GM18502 (cell line): ENCODE results near the gene NOP14.
"Not testable (repeated sequence)": the region's sequence is repeated elsewhere in the genome, so short reads cannot be mapped to it uniquely, and the experiment has no call there.

ENCODE experiments used
- ATAC-seq: cut with Tn5 transposase; IDR thresholded peaks from one replicate; pipeline ENCODE4 v1.9.1; 2021; ENCODE audit warnings: mild to moderate bottlenecking; ENCODE audit not compliant: unreplicated experiment, poor library complexity

NOP14 gene

GRCh38 chr4:2932951-2933565 lies 30.1 kb downstream of the NOP14 start:
- no peak for ATAC-seq

- ATAC-seq, result no peak
These were observed 30.8 kb downstream of the NOP14 start for GRCh38 chr4:2932321-2932950.

- ATAC-seq, result peak; percentile 40
These were observed 31.5 kb downstream of the NOP14 start for GRCh38 chr4:2931512-2932301.

GRCh38 chr4:2930758-2931511 lies 32.3 kb downstream of the NOP14 start:
- no peak for ATAC-seq

GRCh38 chr4:2930135-2930757 lies 33.0 kb downstream of the NOP14 start:
- no peak for ATAC-seq

GRCh38 chr4:2929469-2929868 lies 33.7 kb downstream of the NOP14 start:
- no peak for ATAC-seq

GRCh38 chr4:2928242-2929176 lies 34.7 kb downstream of the NOP14 start:
- ATAC-seq, result no peak

- no peak for ATAC-seq
These were observed 35.5 kb downstream of the NOP14 start for GRCh38 chr4:2927696-2928075.

GRCh38 chr4:2927016-2927695 lies 36.0 kb downstream of the NOP14 start:
- ATAC-seq, result no peak

- no peak for ATAC-seq
These were observed 37.0 kb downstream of the NOP14 start for GRCh38 chr4:2925931-2926860.

GRCh38 chr4:2925496-2925895 lies 37.7 kb downstream of the NOP14 start:
- ATAC-seq, result no peak

GRCh38 chr4:2924765-2925301 lies 38.4 kb downstream of the NOP14 start:
- no peak for ATAC-seq

GRCh38 chr4:2924286-2924685 lies 38.9 kb downstream of the NOP14 start:
- ATAC-seq, result no peak

- ATAC-seq, result no peak
These were observed 39.5 kb downstream of the NOP14 start for GRCh38 chr4:2923668-2924173.

- no peak for ATAC-seq
These were observed 40.1 kb downstream of the NOP14 start for GRCh38 chr4:2923141-2923551.

- ATAC-seq, result not testable (repeated sequence)
These were observed 40.6 kb downstream of the NOP14 start for GRCh38 chr4:2922453-2923101.

- not testable (repeated sequence) for ATAC-seq
These were observed 44.5 kb downstream of the NOP14 start for GRCh38 chr4:2918714-2919113.
